Stimulated activated CD8-positive, alpha-beta memory T cell treated with anti-CD3 and anti-CD28 coated beads, Interleukin-7, amount 100 ng/mL, for 24 hours (primary cell): ENCODE data around the gene MRPS15.

ENCODE experiments used
- DNase-seq: peaks from one replicate; pipeline ENCODE4 v3.0.0-alpha.2; 2020; ENCODE audit warnings: low read depth

MRPS15 gene

GRCh38 chr1:36457691-36458090 lies 6.5 kb downstream of the MRPS15 start:
- DNase-seq, result no peak

- DNase-seq, result no peak
Observed at GRCh38 chr1:36456391-36456928, 7.7 kb downstream of the MRPS15 start.

- no peak for DNase-seq
Observed at GRCh38 chr1:36455386-36455785, 8.8 kb downstream of the MRPS15 start.

- no peak for DNase-seq
Observed at GRCh38 chr1:36453600-36454388, 10.4 kb downstream of the MRPS15 start.

- DNase-seq, result no peak
Observed at GRCh38 chr1:36453051-36453450, 11.1 kb downstream of the MRPS15 start.

- DNase-seq, result no peak
Observed at GRCh38 chr1:36450919-36451305, 13.3 kb downstream of the MRPS15 start.

GRCh38 chr1:36450270-36450918 lies 13.8 kb downstream of the MRPS15 start, which contains the start of gene OSCP1:
Gene OSCP1, minus strand, starts transcription at chr1:36450451. Its CDS starts 82 bp downstream, at chr1:36450369.
- DNase-seq, result peak; percentile 66

GRCh38 chr1:36448530-36449056 lies 15.6 kb downstream of the MRPS15 start:
- DNase-seq, result no peak

GRCh38 chr1:36447450-36447849 lies 16.7 kb downstream of the MRPS15 start:
- no peak for DNase-seq

GRCh38 chr1:36446746-36447145 lies 17.4 kb downstream of the MRPS15 start:
- no peak for DNase-seq

GRCh38 chr1:36446271-36446670 lies 17.9 kb downstream of the MRPS15 start:
- no peak for DNase-seq

GRCh38 chr1:36443297-36443696 lies 20.9 kb downstream of the MRPS15 start:
- DNase-seq, result no peak

- DNase-seq, result no peak
Observed at GRCh38 chr1:36442337-36442736, 21.8 kb downstream of the MRPS15 start.

GRCh38 chr1:36440646-36441045 lies 23.5 kb downstream of the MRPS15 start:
- DNase-seq, result no peak

- no peak for DNase-seq
Observed at GRCh38 chr1:36440044-36440443, 24.1 kb downstream of the MRPS15 start.

GRCh38 chr1:36438715-36439114 lies 25.5 kb downstream of the MRPS15 start:
- DNase-seq, result no peak

- DNase-seq, result no peak
Observed at GRCh38 chr1:36436821-36437220, 27.4 kb downstream of the MRPS15 start.

GRCh38 chr1:36433102-36433501 lies 31.1 kb downstream of the MRPS15 start:
- DNase-seq, result no peak

- DNase-seq, result no peak
Observed at GRCh38 chr1:36432616-36433015, 31.6 kb downstream of the MRPS15 start.

GRCh38 chr1:36425791-36426190 lies 38.4 kb downstream of the MRPS15 start:
- DNase-seq, result no peak

GRCh38 chr1:36421649-36422048 lies 42.5 kb downstream of the MRPS15 start:
- DNase-seq, result no peak

- DNase-seq, result peak; percentile 91
Observed at GRCh38 chr1:36420836-36421317, 43.3 kb downstream of the MRPS15 start.

- no peak for DNase-seq
Observed at GRCh38 chr1:36420409-36420808, 43.8 kb downstream of the MRPS15 start.
